KG1 (cell line): Measurements from ENCODE around the gene UBXN6.

Experiments used
- DNase-seq: peaks from one replicate; lab custom pipeline; 2025; lab: John Stamatoyannopoulos, UW

Gene UBXN6

GRCh38 chr19:4457654-4458395 is at the start of gene UBXN6:
Gene UBXN6 (minus strand): TSS chr19:4457794. CDS start chr19:4457697, 97 bp downstream.
- DNase-seq: peak; percentile 90

GRCh38 chr19:4507150-4507452 is 49.5 kb upstream of the UBXN6 start:
- DNase-seq: no peak

GRCh38 chr19:4506449-4507149 is 49.0 kb upstream of the UBXN6 start:
- DNase-seq: no peak

GRCh38 chr19:4505570-4506448 is 48.2 kb upstream of the UBXN6 start:
- no peak for DNase-seq

- DNase-seq: no peak
Measured at GRCh38 chr19:4504891-4505569, 47.4 kb upstream of the UBXN6 start.

GRCh38 chr19:4504297-4504701 is 46.7 kb upstream of the UBXN6 start:
- DNase-seq: no peak

- DNase-seq: no peak
Measured at GRCh38 chr19:4503825-4504170, 46.2 kb upstream of the UBXN6 start.

- no peak for DNase-seq
Measured at GRCh38 chr19:4503132-4503824, 45.7 kb upstream of the UBXN6 start.

- DNase-seq: no peak
Measured at GRCh38 chr19:4502282-4503131, 44.9 kb upstream of the UBXN6 start.

GRCh38 chr19:4501691-4502090 is 44.1 kb upstream of the UBXN6 start:
- no peak for DNase-seq

GRCh38 chr19:4500841-4501591 is 43.4 kb upstream of the UBXN6 start:
- no peak for DNase-seq

- DNase-seq: no peak
Measured at GRCh38 chr19:4499855-4500254, 42.3 kb upstream of the UBXN6 start.

GRCh38 chr19:4499318-4499717 is 41.7 kb upstream of the UBXN6 start:
- DNase-seq: no peak

- DNase-seq: no peak
Measured at GRCh38 chr19:4498694-4499093, 41.1 kb upstream of the UBXN6 start.

GRCh38 chr19:4497770-4498389 is 40.3 kb upstream of the UBXN6 start:
- no peak for DNase-seq

GRCh38 chr19:4496304-4496703 is 38.7 kb upstream of the UBXN6 start:
- DNase-seq: no peak

- DNase-seq: no peak
Measured at GRCh38 chr19:4495471-4495870, 37.9 kb upstream of the UBXN6 start.

- no peak for DNase-seq
Measured at GRCh38 chr19:4494691-4495064, 37.1 kb upstream of the UBXN6 start.

- no peak for DNase-seq
Measured at GRCh38 chr19:4493929-4494690, 36.5 kb upstream of the UBXN6 start.
